ENCODE results near the gene NDUFA3. TPM values are rescaled to one million over a fixed set of nuclear protein-coding genes. Genes with fewer than 3 reads are reported as not detected.

NDUFA3 gene
- total RNA-seq, 1 experiment from 2014 or later, result 134 TPM

DNA sequence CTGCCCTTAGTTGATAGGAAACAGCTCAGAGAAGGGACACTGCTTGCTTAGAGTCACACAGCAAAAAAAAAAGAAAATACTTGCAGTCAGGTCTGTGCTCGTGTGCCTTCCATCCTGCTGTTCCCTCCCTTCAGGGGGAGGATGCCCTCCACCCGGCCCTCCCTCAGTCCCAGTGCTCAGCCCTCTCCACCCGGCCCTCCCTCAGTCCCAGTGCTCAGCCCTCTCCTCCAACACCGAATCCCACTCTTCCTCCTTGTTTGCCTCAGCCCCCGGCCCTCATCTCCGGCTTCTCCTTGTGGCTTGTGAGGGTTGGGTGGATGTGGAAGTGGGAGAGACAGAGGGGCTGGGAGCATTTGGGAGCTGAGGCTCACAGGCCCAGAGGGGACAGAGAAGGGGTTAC lies 7.0 kb downstream of the NDUFA3 start:
- no TSS peak for BruUV-seq (replicated peaks)
- intact Hi-C loops (cut with micrococcal nuclease; ENCODE audit: unreplicated experiment), result no loop called here
- POLR2A ChIA-PET (ENCODE audit: unreplicated experiment), result interaction anchor here (0.5 to 0.7 kb wide), 3 partner anchors 8 to 915 kb away, joined by 3 to 15 read pairs (median 6); no protein-coding TSS in a partner anchor

GRCh38 chr19:54114340-54115108 lies 11.9 kb downstream of the NDUFA3 start:
- CTCF ChIA-PET, result interaction anchor here (0.5 kb wide), 1 partner anchor 290 kb away, joined by 4 read pairs; no protein-coding TSS in a partner anchor
- BruUV-seq (replicated peaks), result no TSS peak

More for the DNA sequence above, 7.0 kb downstream of the NDUFA3 start:
- Histone ChIP-seq H3K4me2 (no peak overlapping the region), H3K9me2 (ENCODE audit: insufficient read depth) (no peaks in the 10 kb centered on the region), H3K4me1 (replicated peaks; ENCODE audit: insufficient read depth) (0 out of 2 replicates have a peak, but pooled peaks cover 6% of the 10 kb centered on the region), H3K36me3 (ENCODE audit: low read depth) (peaks cover 20% of the 10 kb centered on the region), H2AFZ (no peak overlapping the region), H3K9me3 (ENCODE audit: insufficient read depth, low read depth) (no peaks in the 10 kb centered on the region), H3K27ac (no peak overlapping the region), H3K79me2 (ENCODE audit: low read depth) (peaks cover 17% of the 10 kb centered on the region), H3F3A (ENCODE audit: insufficient read depth, low read depth) (peaks cover 20% of the 10 kb centered on the region; the same call in 1 of the 2 replicates), H3K4me3 (no peak overlapping the region), H4K20me1 (ENCODE audit: insufficient read depth) (no peaks in the 10 kb centered on the region; the same call in none of the 2 replicates), H3K27me3 (ENCODE audit: insufficient read depth, low read depth) (no peaks in the 10 kb centered on the region)
- DNase-seq, result no peak
- CTCF ChIA-PET, result no interaction called here
- TF ChIP-seq EZH2 (IDR thresholded peaks at IDR 0.05; ENCODE audit: low read depth), result no peak
- TF ChIP-seq, protein P1, sequence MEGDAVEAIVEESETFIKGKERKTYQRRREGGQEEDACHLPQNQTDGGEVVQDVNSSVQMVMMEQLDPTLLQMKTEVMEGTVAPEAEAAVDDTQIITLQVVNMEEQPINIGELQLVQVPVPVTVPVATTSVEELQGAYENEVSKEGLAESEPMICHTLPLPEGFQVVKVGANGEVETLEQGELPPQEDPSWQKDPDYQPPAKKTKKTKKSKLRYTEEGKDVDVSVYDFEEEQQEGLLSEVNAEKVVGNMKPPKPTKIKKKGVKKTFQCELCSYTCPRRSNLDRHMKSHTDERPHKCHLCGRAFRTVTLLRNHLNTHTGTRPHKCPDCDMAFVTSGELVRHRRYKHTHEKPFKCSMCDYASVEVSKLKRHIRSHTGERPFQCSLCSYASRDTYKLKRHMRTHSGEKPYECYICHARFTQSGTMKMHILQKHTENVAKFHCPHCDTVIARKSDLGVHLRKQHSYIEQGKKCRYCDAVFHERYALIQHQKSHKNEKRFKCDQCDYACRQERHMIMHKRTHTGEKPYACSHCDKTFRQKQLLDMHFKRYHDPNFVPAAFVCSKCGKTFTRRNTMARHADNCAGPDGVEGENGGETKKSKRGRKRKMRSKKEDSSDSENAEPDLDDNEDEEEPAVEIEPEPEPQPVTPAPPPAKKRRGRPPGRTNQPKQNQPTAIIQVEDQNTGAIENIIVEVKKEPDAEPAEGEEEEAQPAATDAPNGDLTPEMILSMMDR (conservative IDR thresholded peaks at IDR 0.05), result no peak

More at GRCh38 chr19:54114340-54115108, 11.9 kb downstream of the NDUFA3 start:
- Histone ChIP-seq H2AFZ (peak overlapping the region; percentile 91; the same call in 1 of the 2 replicates), H3K4me1 (replicated peaks; ENCODE audit: insufficient read depth) (peaks cover 14% of the 10 kb centered on the region), H3K4me2 (peak overlapping the region; percentile 92), H3K9me3 (ENCODE audit: insufficient read depth, low read depth) (no peaks in the 10 kb centered on the region), H3K27ac (no peak overlapping the region), H3K36me3 (ENCODE audit: low read depth) (no peaks in the 10 kb centered on the region), H3K4me3 (peak overlapping the region; percentile 78), H4K20me1 (ENCODE audit: insufficient read depth) (peaks cover 7% of the 10 kb centered on the region), H3F3A (ENCODE audit: insufficient read depth, low read depth) (peaks cover 11% of the 10 kb centered on the region; the same call in 1 of the 2 replicates), H3K27me3 (ENCODE audit: insufficient read depth, low read depth) (no peaks in the 10 kb centered on the region), H3K9me2 (ENCODE audit: insufficient read depth) (no peaks in the 10 kb centered on the region), H3K79me2 (ENCODE audit: low read depth) (peaks cover 37% of the 10 kb centered on the region)
- no peak for DNase-seq
- intact Hi-C loops (cut with micrococcal nuclease; ENCODE audit: unreplicated experiment), result loop anchor here (1.0 kb wide), 1 partner anchor 12 kb away; the partner anchor contains the start of gene NDUFA3
- POLR2A ChIA-PET (ENCODE audit: unreplicated experiment), result interaction anchor here (0.5 to 1.4 kb wide), 3 partner anchors 23 to 79 kb away, joined by 4 to 13 read pairs (median 4); partner anchors contain the start of genes CNOT3 and LENG1
- TF ChIP-seq, protein P1 (conservative IDR thresholded peaks at IDR 0.05), result no peak
- TF ChIP-seq EZH2 (IDR thresholded peaks at IDR 0.05; ENCODE audit: low read depth), result no peak

All from PC-9 (cell line).